ENCODE results near the gene ARHGAP15.

GRCh38 chr2:143740431-143740830 is 611.2 kb downstream of the ARHGAP15 start:
- no peak for TF ChIP-seq CTCF (IDR thresholded peaks at IDR 0.05)
- TF ChIP-seq POLR2A (IDR thresholded peaks at IDR 0.05) = no peak
- TF ChIP-seq POLR2AphosphoS5 (IDR thresholded peaks at IDR 0.05) = no peak

Data from suprapubic skin (tissue), 4 donors.